ENCODE results near the gene CDYL. TPM values are rescaled to one million over a fixed set of nuclear protein-coding genes. Genes with fewer than 3 reads are reported as not detected.

Gene CDYL
- total RNA-seq, 5 donors from 2014 or later (not counting 1 experiment from before 2014, with no cell fraction given): 24.7 to 36.8 (median 30.2) TPM

GRCh38 chr6:4910037-4910760 is 134.0 kb downstream of the CDYL start:
- no peaks in the 10 kb centered on the region for H3K27me3 Mint-ChIP-seq
- no peak overlapping the region for H3K27ac Mint-ChIP-seq
- H3K36me3 ChIP-seq (ENCODE audit: control insufficient read depth in 2 of 2, extremely low read depth in 1 of 2, insufficient read depth in 1 of 2, low read length in 1 of 2): peaks cover 0 to 10% of the 10 kb centered on the region in 2 donors
- H3K36me3 Mint-ChIP-seq: peaks cover 43% of the 10 kb centered on the region
- CTCF ChIA-PET: no interaction called here
- peaks cover 25 to 33% of the 10 kb centered on the region in 2 experiments for H3K4me1 ChIP-seq (ENCODE audit: control insufficient read depth in 1 of 2, extremely low read depth in 1 of 2, insufficient read depth in 2 of 2, low read length in 2 of 2)
- H3K27me3 ChIP-seq (replicated peaks in 1 of 2; ENCODE audit: control insufficient read depth in 2 of 2, extremely low read depth in 1 of 2, insufficient read depth in 2 of 2, low read length in 1 of 2): no peaks in the 10 kb centered on the region
- POLR2A ChIA-PET: no interaction called here
- ATAC-seq (replicated peaks in 1 of 4) (no peak), DNase-seq (no peak)
- no peak overlapping the region for H3K27ac ChIP-seq (ENCODE audit: low read length)
- 100% methylated on average over 3 of the region's 9 CpGs for WGBS (ENCODE audit: insufficient coverage)
- no peak overlapping the region for H3K4me3 Mint-ChIP-seq
- no peaks in the 10 kb centered on the region for H3K9me3 ChIP-seq
- no peak overlapping the region for H3K4me3 ChIP-seq (ENCODE audit: control insufficient read depth in 1 of 2, extremely low read depth in 1 of 2, low read length in 1 of 2)
- no peaks in the 10 kb centered on the region for H3K9me3 Mint-ChIP-seq
- peaks cover 66 to 73% (median 73%) of the 10 kb centered on the region in 3 donors for H3K4me1 Mint-ChIP-seq

- no peak for ATAC-seq (replicated peaks in 1 of 4)
- H3K36me3 Mint-ChIP-seq: peaks cover 48% of the 10 kb centered on the region
- no peak overlapping the region for H3K27ac Mint-ChIP-seq
- no CpG with 5 or more reads among the region's 5 CpGs for WGBS (ENCODE audit: insufficient coverage)
- H3K4me3 Mint-ChIP-seq: no peak overlapping the region
- no peaks in the 10 kb centered on the region for H3K9me3 ChIP-seq
- H3K27me3 ChIP-seq (replicated peaks in 1 of 2; ENCODE audit: control insufficient read depth in 2 of 2, extremely low read depth in 1 of 2, insufficient read depth in 2 of 2, low read length in 1 of 2): no peaks in the 10 kb centered on the region
- H3K9me3 Mint-ChIP-seq: no peaks in the 10 kb centered on the region
- DNase-seq: no peak
- H3K4me3 ChIP-seq (ENCODE audit: control insufficient read depth in 1 of 2, extremely low read depth in 1 of 2, low read length in 1 of 2): no peak overlapping the region
- H3K4me1 ChIP-seq (ENCODE audit: control insufficient read depth in 1 of 2, extremely low read depth in 1 of 2, insufficient read depth in 2 of 2, low read length in 2 of 2): peaks cover 16 to 27% of the 10 kb centered on the region in 2 experiments
- CTCF ChIA-PET: no interaction called here
- no peaks in the 10 kb centered on the region for H3K27me3 Mint-ChIP-seq
- no peak overlapping the region for H3K27ac ChIP-seq (ENCODE audit: low read length)
- POLR2A ChIA-PET: no interaction called here
- H3K4me1 Mint-ChIP-seq: peaks cover 66 to 73% (median 73%) of the 10 kb centered on the region in 3 donors
- H3K36me3 ChIP-seq (ENCODE audit: control insufficient read depth in 2 of 2, extremely low read depth in 1 of 2, insufficient read depth in 1 of 2, low read length in 1 of 2): peaks cover 0 to 10% of the 10 kb centered on the region in 2 donors
These were observed 136.4 kb downstream of the CDYL start for GRCh38 chr6:4912559-4912958.

GRCh38 chr6:4913705-4914419 is 137.7 kb downstream of the CDYL start:
- H3K9me3 Mint-ChIP-seq: no peaks in the 10 kb centered on the region
- no peak overlapping the region for H3K4me3 ChIP-seq (ENCODE audit: control insufficient read depth in 1 of 2, extremely low read depth in 1 of 2, low read length in 1 of 2)
- peaks cover 66 to 72% (median 71%) of the 10 kb centered on the region in 3 donors for H3K4me1 Mint-ChIP-seq
- H3K27me3 ChIP-seq (replicated peaks in 1 of 2; ENCODE audit: control insufficient read depth in 2 of 2, extremely low read depth in 1 of 2, insufficient read depth in 2 of 2, low read length in 1 of 2): no peaks in the 10 kb centered on the region
- no peak overlapping the region for H3K27ac ChIP-seq (ENCODE audit: low read length)
- H3K36me3 ChIP-seq (ENCODE audit: control insufficient read depth in 2 of 2, extremely low read depth in 1 of 2, insufficient read depth in 1 of 2, low read length in 1 of 2): peaks cover 0 to 10% of the 10 kb centered on the region in 2 donors
- peaks cover 41% of the 10 kb centered on the region for H3K36me3 Mint-ChIP-seq
- ATAC-seq (replicated peaks in 1 of 4): no peak
- no peaks in the 10 kb centered on the region for H3K9me3 ChIP-seq
- POLR2A ChIA-PET: no interaction called here
- peak overlapping the region in 1 of 2 donors; percentile 62 for H3K27ac Mint-ChIP-seq
- peaks cover 15 to 19% of the 10 kb centered on the region in 2 experiments for H3K4me1 ChIP-seq (ENCODE audit: control insufficient read depth in 1 of 2, extremely low read depth in 1 of 2, insufficient read depth in 2 of 2, low read length in 2 of 2)
- H3K4me3 Mint-ChIP-seq: peak overlapping the region in 1 of 3 donors; percentile 29
- no peak for DNase-seq
- no peaks in the 10 kb centered on the region for H3K27me3 Mint-ChIP-seq
- CTCF ChIA-PET: no interaction called here
- WGBS (ENCODE audit: insufficient coverage): 75% methylated on average over 8 of the region's 10 CpGs

- Histone ChIP-seq H3K36me3 (ENCODE audit: control insufficient read depth in 2 of 2, extremely low read depth in 1 of 2, insufficient read depth in 1 of 2, low read length in 1 of 2) (peaks cover 0 to 7% of the 10 kb centered on the region in 2 donors), H3K27ac (ENCODE audit: low read length) (no peak overlapping the region), H3K4me1 (ENCODE audit: control insufficient read depth in 1 of 2, extremely low read depth in 1 of 2, insufficient read depth in 2 of 2, low read length in 2 of 2) (peaks cover 15 to 19% of the 10 kb centered on the region in 2 experiments), H3K27me3 (replicated peaks in 1 of 2; ENCODE audit: control insufficient read depth in 2 of 2, extremely low read depth in 1 of 2, insufficient read depth in 2 of 2, low read length in 1 of 2) (no peaks in the 10 kb centered on the region), H3K4me3 (ENCODE audit: control insufficient read depth in 1 of 2, extremely low read depth in 1 of 2, low read length in 1 of 2) (no peak overlapping the region), H3K9me3 (no peaks in the 10 kb centered on the region)
- ChIA-PET POLR2A (no interaction called here), CTCF (no interaction called here)
- peak in 1 of 35 experiments; percentile 13 for DNase-seq
- Mint-ChIP-seq H3K27ac (peak overlapping the region in 1 of 2 donors; percentile 62), H3K9me3 (no peaks in the 10 kb centered on the region), H3K4me1 (peaks cover 66 to 70% (median 67%) of the 10 kb centered on the region in 3 donors), H3K4me3 (peak overlapping the region in 2 of 3 donors; percentile 5 to 29), H3K27me3 (no peaks in the 10 kb centered on the region), H3K36me3 (peaks cover 36% of the 10 kb centered on the region)
- peak in 2 of 4 experiments; percentile 34 to 46 for ATAC-seq (replicated peaks in 1 of 4)
- WGBS (ENCODE audit: insufficient coverage): 54% methylated on average over 14 of the region's 14 CpGs
These were observed 138.4 kb downstream of the CDYL start for GRCh38 chr6:4914420-4915159.

- Histone ChIP-seq H3K27ac (ENCODE audit: low read length) (no peak overlapping the region), H3K9me3 (no peaks in the 10 kb centered on the region), H3K36me3 (ENCODE audit: control insufficient read depth in 2 of 2, extremely low read depth in 1 of 2, insufficient read depth in 1 of 2, low read length in 1 of 2) (peaks cover 3 to 4% of the 10 kb centered on the region in 2 donors), H3K27me3 (replicated peaks in 1 of 2; ENCODE audit: control insufficient read depth in 2 of 2, extremely low read depth in 1 of 2, insufficient read depth in 2 of 2, low read length in 1 of 2) (no peaks in the 10 kb centered on the region), H3K4me3 (ENCODE audit: control insufficient read depth in 1 of 2, extremely low read depth in 1 of 2, low read length in 1 of 2) (no peak overlapping the region), H3K4me1 (ENCODE audit: control insufficient read depth in 1 of 2, extremely low read depth in 1 of 2, insufficient read depth in 2 of 2, low read length in 2 of 2) (peaks cover 15 to 19% of the 10 kb centered on the region in 2 experiments)
- ChIA-PET CTCF (interaction anchor here in 1 of 2 donors (1.5 kb wide), 1 partner anchor 320 kb away, joined by 5 read pairs; no protein-coding TSS in a partner anchor), POLR2A (interaction anchor here in 1 of 2 donors (1.1 kb wide), 1 partner anchor 11 kb away, joined by 4 read pairs; no protein-coding TSS in a partner anchor)
- Mint-ChIP-seq H3K27me3 (no peaks in the 10 kb centered on the region), H3K4me3 (peak overlapping the region in 1 of 3 donors; percentile 38), H3K27ac (peak overlapping the region; percentile 66 to 82), H3K36me3 (peaks cover 32% of the 10 kb centered on the region), H3K4me1 (peaks cover 73 to 79% (median 73%) of the 10 kb centered on the region in 3 donors), H3K9me3 (no peaks in the 10 kb centered on the region)
- ATAC-seq (replicated peaks in 1 of 4): peak; percentile 49 to 75 (median 68)
- WGBS (ENCODE audit: insufficient coverage): 67% methylated on average over 1 of the region's 5 CpGs
- peak in 1 of 35 experiments; percentile 29 for DNase-seq
These were observed 140.9 kb downstream of the CDYL start for GRCh38 chr6:4916954-4917561.
